ENCODE data around the gene BBS9. TPM values are rescaled to one million over a fixed set of nuclear protein-coding genes. Genes with fewer than 3 reads are reported as not detected.

The BBS9 gene
- total and polyA plus RNA-seq, 9 of the 15 experiments (the other 6 are each of a cell fraction or from before 2014, with no cell fraction given): 0.77 to 3.3 (median 2.4) TPM

GRCh38 chr7:33336820-33337219 is 207.5 kb downstream of the BBS9 start:
- intact Hi-C loops (cut with micrococcal nuclease): no loop called here
- CTCF ChIA-PET (ENCODE audit: low intra/inter-chr PET ratio): no interaction called here
- 3% methylated on average over 2 of the region's 2 CpGs for WGBS (ENCODE audit: insufficient coverage, low coverage, missing lambda C conversion rate)
- TF ChIP-seq CHD2 (IDR thresholded peaks at IDR 0.05; ENCODE audit: low read depth, low read length): no peak
- no peak for TF ChIP-seq SOX6 (IDR thresholded peaks at IDR 0.05)
- no peak for TF ChIP-seq TFE3 (CRISPR knock-in tag; IDR thresholded peaks at IDR 0.05)
- TF ChIP-seq ELK3 (CRISPR knock-in tag; IDR thresholded peaks at IDR 0.05): no peak
- TF ChIP-seq RERE (CRISPR knock-in tag; IDR thresholded peaks at IDR 0.05; ENCODE audit: borderline replicate concordance): no peak
- TF ChIP-seq U2AF1 (optimal IDR thresholded peaks at IDR 0.05; ENCODE audit: low read depth, low read length): no peak

More at GRCh38 chr7:33336820-33337219, 207.5 kb downstream of the BBS9 start:
- Histone ChIP-seq H3K79me2 (ENCODE audit: control insufficient read depth, insufficient read depth, low read length) (no peaks in the 10 kb centered on the region), H3K27me3 (ENCODE audit: control insufficient read depth in 2 of 2, insufficient read depth in 2 of 2, low read length in 2 of 2) (no peaks in the 10 kb centered on the region), H2AFZ (ENCODE audit: low read depth, low read length) (no peak overlapping the region), H3K9me3 (replicated peaks; ENCODE audit: control insufficient read depth, insufficient read depth, low read depth, low read length) (no peaks in the 10 kb centered on the region), H3K4me1 (replicated peaks in 1 of 2; ENCODE audit: control insufficient read depth in 2 of 2, insufficient read depth in 2 of 2, low read length in 2 of 2) (no peaks in the 10 kb centered on the region), H3K4me3 (no peak overlapping the region), H3K9ac (ENCODE audit: insufficient read depth in 1 of 2, low read depth in 2 of 2, low read length in 2 of 2) (no peak overlapping the region), H3K36me3 (ENCODE audit: control insufficient read depth, insufficient read depth, low read length) (no peaks in the 10 kb centered on the region), H3K27ac (ENCODE audit: extremely low read depth, low read depth, low read length) (no peak overlapping the region), H3K9me1 (ENCODE audit: control insufficient read depth, insufficient read depth, low read length) (no peaks in the 10 kb centered on the region), H3K4me2 (ENCODE audit: insufficient read depth, low read length) (no peak overlapping the region), H4K20me1 (replicated peaks; ENCODE audit: control insufficient read depth, insufficient read depth, low read length) (no peaks in the 10 kb centered on the region)
- no TSS peak for BruUV-seq (replicated peaks)
- FAIRE-seq (no peak), DNase-seq (ENCODE audit: extremely low read depth in 1 of 4, low spot score in 3 of 4) (no peak), ATAC-seq (no peak)
- POLR2A ChIA-PET: no interaction called here
- in situ Hi-C loops (cut with MboI): no loop called here

Data from K562 (cell line).